ENCODE measurements around the gene CCDC182. TPM values are rescaled to one million over a fixed set of nuclear protein-coding genes. Genes with fewer than 3 reads are reported as not detected.

Gene CCDC182
- total RNA-seq (2014; rRNA removed; shearing (Covaris generic)): not detected in 2 replicates

DNA sequence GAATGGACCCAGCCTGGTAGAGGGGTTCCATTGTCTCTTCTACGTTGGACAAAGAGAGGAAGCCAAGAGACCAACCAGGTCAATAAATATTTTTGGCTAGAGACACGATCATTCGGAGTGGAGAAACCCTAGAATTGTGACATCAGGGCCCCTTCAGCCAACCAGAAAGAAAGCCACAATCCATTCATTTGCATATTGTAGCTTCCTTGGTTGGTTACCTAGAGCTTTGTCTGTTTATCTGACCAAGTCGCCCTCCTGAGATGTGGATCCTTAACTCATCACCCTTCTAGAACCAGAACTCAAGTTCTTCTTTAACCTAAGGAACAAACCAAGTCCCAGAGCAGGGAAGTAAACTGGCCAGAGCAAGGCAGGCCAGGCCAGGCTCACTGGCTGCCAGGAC is at the start of gene CCDC182:
Gene CCDC182 (minus strand): TSS at position 58 of the 400 bp plus-strand sequence. CDS start 27 bp downstream, at position 31.
- no peak for DNase-seq (ENCODE audit: low read depth in 1 of 2, low spot score in 2 of 2)
- Histone ChIP-seq H3K4me3 (no peak within 1 kb of the TSS), H3K27ac (no peak within 1 kb of the TSS), H3K4me1 (replicated peaks) (no peaks in the 10 kb centered on the region), H3K27me3 (replicated peaks) (peaks cover 14% of the 10 kb centered on the region; the same call in 1 of the 2 replicates), H3K9me3 (replicated peaks) (no peaks in the 10 kb centered on the region), H3K36me3 (no peaks in the 10 kb centered on the region)

- H3K27ac ChIP-seq: no peak overlapping the region
- H3K4me3 ChIP-seq: no peak overlapping the region
- no peaks in the 10 kb centered on the region for H3K9me3 ChIP-seq (replicated peaks)
- H3K36me3 ChIP-seq: no peaks in the 10 kb centered on the region
- no peak for DNase-seq (ENCODE audit: low read depth in 1 of 2, low spot score in 2 of 2)
- peaks cover 42% of the 10 kb centered on the region for H3K27me3 ChIP-seq (replicated peaks)
- no peaks in the 10 kb centered on the region for H3K4me1 ChIP-seq (replicated peaks)
These were observed 49.7 kb upstream of the CCDC182 start for GRCh38 chr17:57794841-57795240.

- DNase-seq (ENCODE audit: low read depth in 1 of 2, low spot score in 2 of 2): no peak
- no peaks in the 10 kb centered on the region for H3K9me3 ChIP-seq (replicated peaks)
- H3K4me1 ChIP-seq (replicated peaks): no peaks in the 10 kb centered on the region
- no peaks in the 10 kb centered on the region for H3K36me3 ChIP-seq
- no peak overlapping the region for H3K27ac ChIP-seq
- H3K4me3 ChIP-seq: no peak overlapping the region
- peaks cover 66% of the 10 kb centered on the region for H3K27me3 ChIP-seq (replicated peaks)
These were observed 43.6 kb upstream of the CCDC182 start for GRCh38 chr17:57788725-57789124.

- H3K4me3 ChIP-seq: no peak overlapping the region
- no peak overlapping the region for H3K27ac ChIP-seq
- H3K9me3 ChIP-seq (replicated peaks): no peaks in the 10 kb centered on the region
- 0 out of 2 replicates have a peak, but pooled peaks cover 4% of the 10 kb centered on the region for H3K4me1 ChIP-seq (replicated peaks)
- H3K27me3 ChIP-seq (replicated peaks): peaks cover 43% of the 10 kb centered on the region
- DNase-seq (ENCODE audit: low read depth in 1 of 2, low spot score in 2 of 2): no peak
- no peaks in the 10 kb centered on the region for H3K36me3 ChIP-seq
These were observed 39.9 kb upstream of the CCDC182 start for GRCh38 chr17:57785022-57785421.

DNA sequence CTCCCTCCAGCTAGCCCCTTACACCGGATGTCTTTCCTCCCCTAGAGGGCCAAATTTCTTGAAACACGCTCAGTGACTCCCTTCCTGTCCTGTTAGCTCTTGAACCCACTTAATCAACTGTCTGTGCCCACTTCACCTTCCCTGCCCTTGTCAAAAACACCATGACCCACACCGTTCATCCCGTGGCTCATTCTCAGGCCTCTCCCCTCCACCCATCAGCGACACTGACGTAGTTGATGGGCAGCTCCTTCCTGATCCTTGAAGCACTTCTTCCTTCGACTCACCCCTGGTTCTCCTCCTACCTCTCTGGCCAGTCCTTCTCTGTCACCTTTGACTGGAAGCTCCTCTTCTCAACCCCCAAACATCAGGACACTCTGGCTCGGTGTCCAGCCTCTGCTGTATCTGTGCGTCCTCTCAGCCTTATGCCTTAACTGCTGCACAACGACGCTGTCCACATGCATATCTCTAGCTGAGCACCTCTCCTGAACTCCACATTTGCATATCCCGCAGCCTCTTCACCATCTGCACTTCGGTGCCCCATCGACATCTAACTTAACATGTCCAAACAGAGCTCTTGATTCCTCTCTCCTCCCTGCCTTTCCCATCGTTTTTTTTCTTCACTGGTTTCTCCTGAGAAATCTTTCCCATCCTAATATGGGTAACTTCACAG is 39.3 kb upstream of the CCDC182 start:
- Histone ChIP-seq H3K27me3 (replicated peaks) (peaks cover 38% of the 10 kb centered on the region), H3K27ac (no peak overlapping the region), H3K4me1 (replicated peaks) (0 out of 2 replicates have a peak, but pooled peaks cover 4% of the 10 kb centered on the region), H3K9me3 (replicated peaks) (no peaks in the 10 kb centered on the region), H3K36me3 (no peaks in the 10 kb centered on the region), H3K4me3 (no peak overlapping the region)
- DNase-seq (ENCODE audit: low read depth in 1 of 2, low spot score in 2 of 2): no peak

GRCh38 chr17:57783338-57783742 is 38.2 kb upstream of the CCDC182 start:
- Histone ChIP-seq H3K9me3 (replicated peaks) (no peaks in the 10 kb centered on the region), H3K27me3 (replicated peaks) (peaks cover 32% of the 10 kb centered on the region), H3K4me3 (no peak overlapping the region), H3K36me3 (no peaks in the 10 kb centered on the region), H3K4me1 (replicated peaks) (0 out of 2 replicates have a peak, but pooled peaks cover 4% of the 10 kb centered on the region), H3K27ac (no peak overlapping the region)
- peak; percentile 71 to 80 for DNase-seq (ENCODE audit: low read depth in 1 of 2, low spot score in 2 of 2)

DNA sequence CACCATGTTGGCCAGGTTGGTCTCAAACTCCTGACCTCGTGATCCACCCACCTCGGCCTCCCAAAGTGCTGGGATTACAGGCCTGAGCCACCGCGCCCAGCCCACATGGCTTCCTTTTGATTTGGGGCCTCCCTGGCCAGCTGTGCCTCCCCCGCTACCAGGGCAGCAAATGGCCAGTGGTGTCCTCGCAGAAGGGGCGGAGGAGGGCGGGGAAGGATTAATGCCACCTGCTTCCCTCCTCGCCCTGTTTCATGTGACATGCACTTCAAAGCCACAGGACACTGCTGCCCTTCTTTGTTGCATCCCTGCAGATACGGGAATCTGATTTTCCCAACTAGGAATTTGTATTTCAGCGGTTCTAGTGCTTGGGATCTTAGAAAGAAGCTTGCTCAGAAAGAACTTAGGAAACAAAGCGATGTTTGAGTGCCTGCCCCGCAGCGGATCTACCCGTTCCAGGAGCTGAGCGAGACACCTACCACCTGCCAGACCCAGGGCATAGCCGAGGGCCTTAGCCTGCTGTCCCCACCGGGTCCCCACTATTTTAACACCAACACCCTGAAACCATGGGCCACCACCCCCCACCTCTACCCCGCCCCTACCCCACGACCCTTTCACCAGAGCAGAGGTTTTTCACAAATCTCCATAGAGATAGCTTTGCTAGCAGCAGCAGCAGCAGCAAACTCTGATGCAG is 37.7 kb upstream of the CCDC182 start:
- no peaks in the 10 kb centered on the region for H3K36me3 ChIP-seq
- H3K27ac ChIP-seq: no peak overlapping the region
- DNase-seq (ENCODE audit: low read depth in 1 of 2, low spot score in 2 of 2): no peak
- no peak overlapping the region for H3K4me3 ChIP-seq
- H3K27me3 ChIP-seq (replicated peaks): peaks cover 26% of the 10 kb centered on the region
- no peaks in the 10 kb centered on the region for H3K9me3 ChIP-seq (replicated peaks)
- H3K4me1 ChIP-seq (replicated peaks): 0 out of 2 replicates have a peak, but pooled peaks cover 4% of the 10 kb centered on the region

- Histone ChIP-seq H3K4me1 (replicated peaks) (0 out of 2 replicates have a peak, but pooled peaks cover 4% of the 10 kb centered on the region), H3K9me3 (replicated peaks) (no peaks in the 10 kb centered on the region), H3K4me3 (no peak overlapping the region), H3K27ac (no peak overlapping the region), H3K27me3 (replicated peaks) (peaks cover 19% of the 10 kb centered on the region), H3K36me3 (no peaks in the 10 kb centered on the region)
- no peak for DNase-seq (ENCODE audit: low read depth in 1 of 2, low spot score in 2 of 2)
These were observed 37.0 kb upstream of the CCDC182 start for GRCh38 chr17:57782062-57782490.

DNA sequence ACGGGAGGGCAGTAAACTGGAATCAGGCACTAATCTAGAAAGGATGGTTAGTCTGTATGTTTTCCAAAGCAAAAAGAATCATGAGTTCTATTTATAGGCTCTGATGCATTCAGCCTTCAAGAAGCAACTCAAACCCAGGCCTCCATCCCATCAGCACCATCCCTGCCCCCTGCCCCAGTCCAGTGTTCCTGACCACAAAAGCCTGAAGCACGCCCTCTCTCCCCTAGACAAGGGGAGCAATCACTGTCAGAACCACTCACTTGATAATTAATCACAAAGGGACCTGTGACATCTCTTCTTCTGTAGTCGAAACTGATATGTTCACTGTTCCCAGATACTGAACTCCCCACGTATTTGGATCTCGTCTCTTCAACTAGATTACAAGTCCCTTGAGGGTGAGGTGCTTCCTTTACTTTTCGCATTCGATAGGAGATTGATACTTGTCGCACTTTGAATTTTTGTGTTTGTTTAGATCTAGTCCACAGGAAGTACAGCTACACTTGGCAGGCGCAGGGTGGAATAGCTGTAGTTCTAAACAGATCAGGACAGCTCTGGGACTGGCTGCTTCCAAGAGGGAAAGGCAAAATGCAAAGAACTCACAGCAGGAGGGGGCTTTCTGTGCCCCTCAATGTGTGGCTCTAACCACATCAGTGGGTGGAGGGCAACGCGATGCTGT is 36.4 kb upstream of the CCDC182 start:
- no peak for DNase-seq (ENCODE audit: low read depth in 1 of 2, low spot score in 2 of 2)
- Histone ChIP-seq H3K36me3 (no peaks in the 10 kb centered on the region), H3K27ac (no peak overlapping the region), H3K4me3 (no peak overlapping the region), H3K4me1 (replicated peaks) (0 out of 2 replicates have a peak, but pooled peaks cover 4% of the 10 kb centered on the region), H3K27me3 (replicated peaks) (peaks cover 14% of the 10 kb centered on the region), H3K9me3 (replicated peaks) (no peaks in the 10 kb centered on the region)

- no peak overlapping the region for H3K27ac ChIP-seq
- no peaks in the 10 kb centered on the region for H3K9me3 ChIP-seq (replicated peaks)
These were observed 34.6 kb upstream of the CCDC182 start for GRCh38 chr17:57779706-57780105.

DNA sequence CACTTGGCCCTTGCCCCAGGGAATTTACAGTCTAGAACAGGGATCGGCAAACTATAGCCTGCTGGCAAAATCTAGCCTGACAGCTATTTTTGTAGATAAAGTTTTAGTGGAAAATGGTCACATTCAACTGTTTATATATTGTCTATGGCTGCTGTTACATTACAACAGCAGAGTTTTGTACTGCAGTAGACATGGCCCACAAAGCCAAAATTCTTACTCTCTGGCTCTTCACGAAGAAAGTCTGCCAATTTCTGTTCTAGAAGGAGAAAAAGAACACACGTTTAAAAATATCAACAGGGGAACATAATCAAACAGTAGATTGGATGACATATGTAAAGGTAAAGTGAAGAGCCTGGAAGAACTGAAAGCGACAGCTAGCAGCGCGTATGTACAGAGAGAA is 33.2 kb upstream of the CCDC182 start:
- peaks cover 7% of the 10 kb centered on the region; the same call in 1 of the 2 replicates for H3K27me3 ChIP-seq (replicated peaks)
- no peak overlapping the region for H3K4me3 ChIP-seq
- no peak overlapping the region for H3K27ac ChIP-seq
- 0 out of 2 replicates have a peak, but pooled peaks cover 2% of the 10 kb centered on the region for H3K4me1 ChIP-seq (replicated peaks)
- no peaks in the 10 kb centered on the region for H3K9me3 ChIP-seq (replicated peaks)
- DNase-seq (ENCODE audit: low read depth in 1 of 2, low spot score in 2 of 2): no peak
- H3K36me3 ChIP-seq: no peaks in the 10 kb centered on the region

More at GRCh38 chr17:57779706-57780105, 34.6 kb upstream of the CCDC182 start:
- peaks cover 8% of the 10 kb centered on the region for H3K27me3 ChIP-seq (replicated peaks)
- no peaks in the 10 kb centered on the region for H3K36me3 ChIP-seq
- H3K4me3 ChIP-seq: no peak overlapping the region
- H3K4me1 ChIP-seq (replicated peaks): 0 out of 2 replicates have a peak, but pooled peaks cover 4% of the 10 kb centered on the region
- DNase-seq (ENCODE audit: low read depth in 1 of 2, low spot score in 2 of 2): no peak

DNA sequence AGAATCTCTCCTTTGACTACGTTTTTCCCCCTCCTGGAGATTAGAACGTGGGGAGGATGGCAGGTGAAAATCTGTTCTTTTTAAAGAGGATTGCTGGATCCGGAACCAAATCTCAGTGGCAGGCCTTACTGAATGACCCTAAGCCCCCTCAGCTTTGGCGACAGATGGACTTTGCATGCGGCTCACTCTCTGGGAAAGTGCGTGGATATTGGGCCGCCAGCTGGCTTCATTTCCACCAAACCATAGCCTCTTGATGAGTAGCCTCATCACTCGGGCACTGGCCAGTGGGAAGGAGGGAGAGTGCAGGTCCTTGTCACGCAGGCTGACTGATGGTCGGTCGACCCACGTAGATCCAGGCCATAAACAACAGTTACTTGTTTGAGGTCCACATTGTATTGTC is 31.3 kb upstream of the CCDC182 start:
- H3K4me1 ChIP-seq (replicated peaks): no peaks in the 10 kb centered on the region
- no peak overlapping the region for H3K4me3 ChIP-seq
- no peak for DNase-seq (ENCODE audit: low read depth in 1 of 2, low spot score in 2 of 2)
- no peaks in the 10 kb centered on the region for H3K9me3 ChIP-seq (replicated peaks)
- H3K27ac ChIP-seq: no peak overlapping the region
- no peaks in the 10 kb centered on the region for H3K36me3 ChIP-seq
- H3K27me3 ChIP-seq (replicated peaks): peaks cover 13% of the 10 kb centered on the region; the same call in 1 of the 2 replicates

DNA sequence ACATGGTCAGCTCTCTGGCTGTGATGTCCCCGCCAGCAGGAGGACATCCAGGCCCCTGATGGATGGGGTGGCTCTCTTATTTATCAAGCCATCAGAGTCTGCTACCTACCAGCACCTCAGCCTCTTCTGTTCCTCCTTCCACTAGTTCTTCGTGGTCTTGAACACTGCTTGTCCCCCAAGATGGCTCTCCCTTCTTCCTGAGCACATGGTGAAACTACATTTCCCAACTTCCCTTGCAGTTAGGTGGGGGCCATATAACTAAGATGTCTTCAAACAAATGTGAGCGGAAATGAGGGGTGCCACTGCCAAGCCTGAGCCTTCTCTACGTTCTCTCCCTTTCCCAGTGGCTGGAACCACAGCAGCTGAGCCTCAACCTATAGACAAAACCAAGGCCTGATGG is 29.8 kb upstream of the CCDC182 start:
- Histone ChIP-seq H3K4me1 (replicated peaks) (no peaks in the 10 kb centered on the region), H3K27ac (no peak overlapping the region), H3K4me3 (no peak overlapping the region), H3K9me3 (replicated peaks) (no peaks in the 10 kb centered on the region), H3K27me3 (replicated peaks) (peaks cover 21% of the 10 kb centered on the region; the same call in 1 of the 2 replicates), H3K36me3 (no peaks in the 10 kb centered on the region)
- no peak for DNase-seq (ENCODE audit: low read depth in 1 of 2, low spot score in 2 of 2)
